WTC11 (cell line): ENCODE measurements around the gene KLF13.

Experiments used
- NR2C2 ChIP-seq: sonication (generic); formaldehyde crosslinking; IDR thresholded peaks from 2 replicates; pipeline ENCODE4 v1.8.0; 2022; ENCODE audit warnings: mild to moderate bottlenecking, missing genetic modification reagents
- NR3C1 ChIP-seq: sonication (generic); formaldehyde crosslinking; conservative IDR thresholded peaks from 2 replicates; pipeline ENCODE4 v1.8.1; 2023; ENCODE audit warnings: low read depth, mild to moderate bottlenecking, missing genetic modification reagents
- PRRX2 ChIP-seq: fragments of 250-450 bp; sonication (Bioruptor Pico); IDR thresholded peaks from 2 replicates; pipeline ENCODE4 v1.8.0; 2021; ENCODE audit warnings: mild to moderate bottlenecking
- SMAD3 ChIP-seq: sonication (generic); formaldehyde crosslinking; IDR thresholded peaks from 2 replicates; pipeline ENCODE4 v1.8.0; 2022; ENCODE audit warnings: missing genetic modification reagents, mild to moderate bottlenecking, borderline replicate concordance
- SP1 ChIP-seq: sonication (generic); formaldehyde crosslinking; conservative IDR thresholded peaks from 2 replicates; pipeline ENCODE4 v1.8.1; 2022; ENCODE audit warnings: missing genetic modification reagents
- TF ChIP-seq, protein P1 (sequence below): sonication (generic); formaldehyde crosslinking; IDR thresholded peaks from 2 replicates; pipeline ENCODE4 v1.8.0; 2022; ENCODE audit warnings: mild to moderate bottlenecking, missing genetic modification reagents
- TF ChIP-seq, protein P2 (sequence below): fragments of 200-600 bp; IDR thresholded peaks from 2 replicates; pipeline ENCODE4 v1.8.0; 2022; ENCODE audit warnings: antibody characterized with exemption
- TF ChIP-seq, protein P3 (sequence below): sonication (generic); formaldehyde crosslinking; IDR thresholded peaks from 2 replicates; pipeline ENCODE4 v1.8.1; 2022; ENCODE audit warnings: low read depth, missing genetic modification reagents, borderline replicate concordance
- TF ChIP-seq, protein P4 (sequence below): sonication (generic); formaldehyde crosslinking; IDR thresholded peaks from 2 replicates; pipeline ENCODE4 v1.8.1; 2023; ENCODE audit warnings: mild to moderate bottlenecking, missing genetic modification reagents, moderate library complexity
- TF ChIP-seq, protein P5 (sequence below): fragments of 250-450 bp; sonication (Bioruptor Pico); IDR thresholded peaks from 2 replicates; pipeline ENCODE4 v2.1.2; 2022; ENCODE audit warnings: mild to moderate bottlenecking, moderate library complexity
- TF ChIP-seq, protein P6 (sequence below): sonication (generic); formaldehyde crosslinking; conservative IDR thresholded peaks from 2 replicates; pipeline ENCODE4 v1.8.1; 2023; ENCODE audit warnings: mild to moderate bottlenecking, low read depth, missing genetic modification reagents, moderate library complexity
- TF ChIP-seq, protein P7 (sequence below): sonication (generic); formaldehyde crosslinking; conservative IDR thresholded peaks from 2 replicates; pipeline ENCODE4 v1.8.1; 2022; ENCODE audit warnings: mild to moderate bottlenecking, missing genetic modification reagents
- TF ChIP-seq, protein P8 (sequence below): sonication (generic); formaldehyde crosslinking; IDR thresholded peaks from 2 replicates; pipeline ENCODE4 v1.8.0; 2022; ENCODE audit warnings: mild to moderate bottlenecking, missing genetic modification reagents

DNA sequence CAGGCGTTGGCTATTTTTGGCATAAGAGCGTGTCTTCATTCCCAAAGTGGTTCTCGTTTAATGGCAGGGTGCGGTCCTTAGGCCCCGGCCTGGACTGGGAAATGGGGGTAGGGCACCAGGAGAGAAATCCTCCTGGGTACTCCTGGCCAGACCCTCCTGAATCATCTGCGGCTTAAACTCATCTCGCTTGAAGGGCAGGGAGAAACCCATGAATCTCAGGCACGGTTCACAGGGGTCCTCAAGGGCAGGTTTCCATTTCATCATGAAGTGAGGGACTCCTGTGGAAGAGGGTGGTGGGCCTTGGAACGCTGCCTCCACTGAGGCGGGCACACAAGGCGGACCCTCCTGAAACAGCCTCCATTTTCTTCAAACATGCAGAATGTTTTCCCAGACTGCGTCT is 48.4 kb downstream of the KLF13 start:
- no peak for TF ChIP-seq NR2C2
- TF ChIP-seq, protein P1, sequence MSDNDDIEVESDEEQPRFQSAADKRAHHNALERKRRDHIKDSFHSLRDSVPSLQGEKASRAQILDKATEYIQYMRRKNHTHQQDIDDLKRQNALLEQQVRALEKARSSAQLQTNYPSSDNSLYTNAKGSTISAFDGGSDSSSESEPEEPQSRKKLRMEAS (CRISPR knock-in tag) = no peak
- TF ChIP-seq, protein P2, sequence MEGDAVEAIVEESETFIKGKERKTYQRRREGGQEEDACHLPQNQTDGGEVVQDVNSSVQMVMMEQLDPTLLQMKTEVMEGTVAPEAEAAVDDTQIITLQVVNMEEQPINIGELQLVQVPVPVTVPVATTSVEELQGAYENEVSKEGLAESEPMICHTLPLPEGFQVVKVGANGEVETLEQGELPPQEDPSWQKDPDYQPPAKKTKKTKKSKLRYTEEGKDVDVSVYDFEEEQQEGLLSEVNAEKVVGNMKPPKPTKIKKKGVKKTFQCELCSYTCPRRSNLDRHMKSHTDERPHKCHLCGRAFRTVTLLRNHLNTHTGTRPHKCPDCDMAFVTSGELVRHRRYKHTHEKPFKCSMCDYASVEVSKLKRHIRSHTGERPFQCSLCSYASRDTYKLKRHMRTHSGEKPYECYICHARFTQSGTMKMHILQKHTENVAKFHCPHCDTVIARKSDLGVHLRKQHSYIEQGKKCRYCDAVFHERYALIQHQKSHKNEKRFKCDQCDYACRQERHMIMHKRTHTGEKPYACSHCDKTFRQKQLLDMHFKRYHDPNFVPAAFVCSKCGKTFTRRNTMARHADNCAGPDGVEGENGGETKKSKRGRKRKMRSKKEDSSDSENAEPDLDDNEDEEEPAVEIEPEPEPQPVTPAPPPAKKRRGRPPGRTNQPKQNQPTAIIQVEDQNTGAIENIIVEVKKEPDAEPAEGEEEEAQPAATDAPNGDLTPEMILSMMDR = no peak
- TF ChIP-seq, protein P3, sequence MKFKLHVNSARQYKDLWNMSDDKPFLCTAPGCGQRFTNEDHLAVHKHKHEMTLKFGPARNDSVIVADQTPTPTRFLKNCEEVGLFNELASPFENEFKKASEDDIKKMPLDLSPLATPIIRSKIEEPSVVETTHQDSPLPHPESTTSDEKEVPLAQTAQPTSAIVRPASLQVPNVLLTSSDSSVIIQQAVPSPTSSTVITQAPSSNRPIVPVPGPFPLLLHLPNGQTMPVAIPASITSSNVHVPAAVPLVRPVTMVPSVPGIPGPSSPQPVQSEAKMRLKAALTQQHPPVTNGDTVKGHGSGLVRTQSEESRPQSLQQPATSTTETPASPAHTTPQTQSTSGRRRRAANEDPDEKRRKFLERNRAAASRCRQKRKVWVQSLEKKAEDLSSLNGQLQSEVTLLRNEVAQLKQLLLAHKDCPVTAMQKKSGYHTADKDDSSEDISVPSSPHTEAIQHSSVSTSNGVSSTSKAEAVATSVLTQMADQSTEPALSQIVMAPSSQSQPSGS (CRISPR knock-in tag) = no peak
- TF ChIP-seq SP1 (CRISPR knock-in tag) = no peak
- TF ChIP-seq, protein P4, sequence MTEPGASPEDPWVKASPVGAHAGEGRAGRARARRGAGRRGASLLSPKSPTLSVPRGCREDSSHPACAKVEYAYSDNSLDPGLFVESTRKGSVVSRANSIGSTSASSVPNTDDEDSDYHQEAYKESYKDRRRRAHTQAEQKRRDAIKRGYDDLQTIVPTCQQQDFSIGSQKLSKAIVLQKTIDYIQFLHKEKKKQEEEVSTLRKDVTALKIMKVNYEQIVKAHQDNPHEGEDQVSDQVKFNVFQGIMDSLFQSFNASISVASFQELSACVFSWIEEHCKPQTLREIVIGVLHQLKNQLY (CRISPR knock-in tag) = no peak
- TF ChIP-seq, protein P5, sequence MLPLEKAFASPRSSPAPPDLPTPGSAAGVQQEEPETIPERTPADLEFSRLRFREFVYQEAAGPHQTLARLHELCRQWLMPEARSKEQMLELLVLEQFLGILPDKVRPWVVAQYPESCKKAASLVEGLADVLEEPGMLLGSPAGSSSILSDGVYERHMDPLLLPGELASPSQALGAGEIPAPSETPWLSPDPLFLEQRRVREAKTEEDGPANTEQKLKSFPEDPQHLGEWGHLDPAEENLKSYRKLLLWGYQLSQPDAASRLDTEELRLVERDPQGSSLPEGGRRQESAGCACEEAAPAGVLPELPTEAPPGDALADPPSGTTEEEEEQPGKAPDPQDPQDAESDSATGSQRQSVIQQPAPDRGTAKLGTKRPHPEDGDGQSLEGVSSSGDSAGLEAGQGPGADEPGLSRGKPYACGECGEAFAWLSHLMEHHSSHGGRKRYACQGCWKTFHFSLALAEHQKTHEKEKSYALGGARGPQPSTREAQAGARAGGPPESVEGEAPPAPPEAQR = no peak
- TF ChIP-seq, protein P6, sequence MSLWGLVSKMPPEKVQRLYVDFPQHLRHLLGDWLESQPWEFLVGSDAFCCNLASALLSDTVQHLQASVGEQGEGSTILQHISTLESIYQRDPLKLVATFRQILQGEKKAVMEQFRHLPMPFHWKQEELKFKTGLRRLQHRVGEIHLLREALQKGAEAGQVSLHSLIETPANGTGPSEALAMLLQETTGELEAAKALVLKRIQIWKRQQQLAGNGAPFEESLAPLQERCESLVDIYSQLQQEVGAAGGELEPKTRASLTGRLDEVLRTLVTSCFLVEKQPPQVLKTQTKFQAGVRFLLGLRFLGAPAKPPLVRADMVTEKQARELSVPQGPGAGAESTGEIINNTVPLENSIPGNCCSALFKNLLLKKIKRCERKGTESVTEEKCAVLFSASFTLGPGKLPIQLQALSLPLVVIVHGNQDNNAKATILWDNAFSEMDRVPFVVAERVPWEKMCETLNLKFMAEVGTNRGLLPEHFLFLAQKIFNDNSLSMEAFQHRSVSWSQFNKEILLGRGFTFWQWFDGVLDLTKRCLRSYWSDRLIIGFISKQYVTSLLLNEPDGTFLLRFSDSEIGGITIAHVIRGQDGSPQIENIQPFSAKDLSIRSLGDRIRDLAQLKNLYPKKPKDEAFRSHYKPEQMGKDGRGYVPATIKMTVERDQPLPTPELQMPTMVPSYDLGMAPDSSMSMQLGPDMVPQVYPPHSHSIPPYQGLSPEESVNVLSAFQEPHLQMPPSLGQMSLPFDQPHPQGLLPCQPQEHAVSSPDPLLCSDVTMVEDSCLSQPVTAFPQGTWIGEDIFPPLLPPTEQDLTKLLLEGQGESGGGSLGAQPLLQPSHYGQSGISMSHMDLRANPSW = no peak
- no peak for TF ChIP-seq PRRX2 (CRISPR knock-in tag)
- TF ChIP-seq, protein P7, sequence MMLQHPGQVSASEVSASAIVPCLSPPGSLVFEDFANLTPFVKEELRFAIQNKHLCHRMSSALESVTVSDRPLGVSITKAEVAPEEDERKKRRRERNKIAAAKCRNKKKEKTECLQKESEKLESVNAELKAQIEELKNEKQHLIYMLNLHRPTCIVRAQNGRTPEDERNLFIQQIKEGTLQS = no peak
- no peak for TF ChIP-seq SMAD3 (CRISPR knock-in tag)
- TF ChIP-seq, protein P8, sequence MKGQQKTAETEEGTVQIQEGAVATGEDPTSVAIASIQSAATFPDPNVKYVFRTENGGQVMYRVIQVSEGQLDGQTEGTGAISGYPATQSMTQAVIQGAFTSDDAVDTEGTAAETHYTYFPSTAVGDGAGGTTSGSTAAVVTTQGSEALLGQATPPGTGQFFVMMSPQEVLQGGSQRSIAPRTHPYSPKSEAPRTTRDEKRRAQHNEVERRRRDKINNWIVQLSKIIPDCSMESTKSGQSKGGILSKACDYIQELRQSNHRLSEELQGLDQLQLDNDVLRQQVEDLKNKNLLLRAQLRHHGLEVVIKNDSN (CRISPR knock-in tag) = no peak
- TF ChIP-seq NR3C1 (CRISPR knock-in tag) = no peak
